LNCaP clone FGC (cell line): ENCODE measurements around the gene MICAL1.

Experiments used
- DNase-seq: peaks from one replicate; pipeline ENCODE4 v3.0.0-alpha.2; 2011; ENCODE audit warnings: low read depth
- H3K4me3 ChIP-seq: 2 replicates; pipeline ENCODE4 v1.5.1; 2011; ENCODE audit warnings: mild to moderate bottlenecking, low read depth, low read length, control low read depth
- CTCF ChIP-seq: IDR thresholded peaks from 2 replicates; pipeline ENCODE4 v1.5.1; 2012; ENCODE audit warnings: mild to moderate bottlenecking; ENCODE audit not compliant: control insufficient read depth, insufficient read depth; ENCODE audit errors: extremely low read depth

Gene MICAL1

GRCh38 chr6:109434456-109434855 is 21.1 kb downstream of the MICAL1 start:
- no peak for DNase-seq
- TF ChIP-seq CTCF, result no peak
- H3K4me3 ChIP-seq, result no peak overlapping the region

- TF ChIP-seq CTCF, result no peak
- no peak overlapping the region for H3K4me3 ChIP-seq
- DNase-seq, result no peak
Measured at GRCh38 chr6:109429496-109429895, 26.1 kb downstream of the MICAL1 start.

- no peak overlapping the region for H3K4me3 ChIP-seq
- no peak for TF ChIP-seq CTCF
- DNase-seq, result peak; percentile 81
Measured at GRCh38 chr6:109428889-109429477, 26.6 kb downstream of the MICAL1 start.

GRCh38 chr6:109424946-109425345 is 30.6 kb downstream of the MICAL1 start:
- TF ChIP-seq CTCF, result no peak
- no peak for DNase-seq
- H3K4me3 ChIP-seq, result no peak overlapping the region

- DNase-seq, result no peak
- no peak overlapping the region for H3K4me3 ChIP-seq
- no peak for TF ChIP-seq CTCF
Measured at GRCh38 chr6:109421184-109421583, 34.4 kb downstream of the MICAL1 start.

GRCh38 chr6:109420751-109421150 is 34.8 kb downstream of the MICAL1 start:
- no peak for TF ChIP-seq CTCF
- DNase-seq, result no peak

GRCh38 chr6:109417646-109418045 is 37.9 kb downstream of the MICAL1 start:
- no peak for TF ChIP-seq CTCF
- H3K4me3 ChIP-seq, result no peak overlapping the region
- no peak for DNase-seq

More at GRCh38 chr6:109420751-109421150, 34.8 kb downstream of the MICAL1 start:
- no peak overlapping the region for H3K4me3 ChIP-seq
